ENCODE data around the gene PTPRT. TPM values are rescaled to one million over a fixed set of nuclear protein-coding genes. Genes with fewer than 3 reads are reported as not detected.

Gene PTPRT
- total RNA-seq, 4 donors from 2014 or later: 0.67 to 2.5 (median 1.0) TPM

- no peak overlapping the region for H3K27ac ChIP-seq
- H3K36me3 ChIP-seq: no peaks in the 10 kb centered on the region
- no peak for TF ChIP-seq CTCF (IDR thresholded peaks at IDR 0.05)
- no peak for TF ChIP-seq POLR2A (IDR thresholded peaks at IDR 0.05)
- DNase-seq: no peak
- H3K4me3 ChIP-seq: no peak overlapping the region
- no peaks in the 10 kb centered on the region for H3K27me3 ChIP-seq
- no peaks in the 10 kb centered on the region for H3K4me1 ChIP-seq
- no peaks in the 10 kb centered on the region for H3K9me3 ChIP-seq
Observed at GRCh38 chr20:42646250-42646649, 543.5 kb downstream of the PTPRT start.

- TF ChIP-seq POLR2A (IDR thresholded peaks at IDR 0.05) (no peak), CTCF (IDR thresholded peaks at IDR 0.05) (no peak)
- H3K27ac ChIP-seq: no peak overlapping the region
- H3K27me3 ChIP-seq: no peaks in the 10 kb centered on the region
- DNase-seq: no peak
- no peaks in the 10 kb centered on the region for H3K4me1 ChIP-seq
- no peaks in the 10 kb centered on the region for H3K9me3 ChIP-seq
- no peak overlapping the region for H3K4me3 ChIP-seq
- no peaks in the 10 kb centered on the region for H3K36me3 ChIP-seq
Observed at GRCh38 chr20:42641886-42642285, 547.8 kb downstream of the PTPRT start.

GRCh38 chr20:42639140-42639539 is 550.6 kb downstream of the PTPRT start:
- Histone ChIP-seq H3K27ac (no peak overlapping the region), H3K4me3 (no peak overlapping the region), H3K36me3 (no peaks in the 10 kb centered on the region), H3K4me1 (no peaks in the 10 kb centered on the region), H3K9me3 (no peaks in the 10 kb centered on the region), H3K27me3 (no peaks in the 10 kb centered on the region)
- no peak for TF ChIP-seq CTCF (IDR thresholded peaks at IDR 0.05)
- TF ChIP-seq POLR2A (IDR thresholded peaks at IDR 0.05): no peak
- no peak for DNase-seq

GRCh38 chr20:42635699-42636411 is 553.9 kb downstream of the PTPRT start:
- H3K27me3 ChIP-seq: no peaks in the 10 kb centered on the region
- no peak for TF ChIP-seq CTCF (IDR thresholded peaks at IDR 0.05)
- no peaks in the 10 kb centered on the region for H3K4me1 ChIP-seq
- H3K36me3 ChIP-seq: no peaks in the 10 kb centered on the region
- DNase-seq: no peak
- no peak overlapping the region for H3K4me3 ChIP-seq
- no peak overlapping the region for H3K27ac ChIP-seq
- H3K9me3 ChIP-seq: no peaks in the 10 kb centered on the region

- H3K9me3 ChIP-seq: no peaks in the 10 kb centered on the region
- DNase-seq: no peak
- TF ChIP-seq POLR2A (IDR thresholded peaks at IDR 0.05) (no peak), CTCF (IDR thresholded peaks at IDR 0.05) (no peak)
- no peaks in the 10 kb centered on the region for H3K4me1 ChIP-seq
- no peaks in the 10 kb centered on the region for H3K36me3 ChIP-seq
- H3K4me3 ChIP-seq: no peak overlapping the region
- no peaks in the 10 kb centered on the region for H3K27me3 ChIP-seq
- no peak overlapping the region for H3K27ac ChIP-seq
Observed at GRCh38 chr20:42634156-42634555, 555.5 kb downstream of the PTPRT start.

GRCh38 chr20:42628683-42629082 is 561.0 kb downstream of the PTPRT start:
- DNase-seq: no peak
- Histone ChIP-seq H3K27ac (no peak overlapping the region), H3K9me3 (no peaks in the 10 kb centered on the region), H3K27me3 (no peaks in the 10 kb centered on the region), H3K4me1 (no peaks in the 10 kb centered on the region), H3K36me3 (no peaks in the 10 kb centered on the region), H3K4me3 (no peak overlapping the region)
- TF ChIP-seq CTCF (IDR thresholded peaks at IDR 0.05): no peak
- TF ChIP-seq POLR2A (IDR thresholded peaks at IDR 0.05): no peak

Data from Peyer's patch (tissue), 4 donors.